ENCODE measurements around the gene TANK. TPM values are rescaled to one million over a fixed set of nuclear protein-coding genes. Genes with fewer than 3 reads are reported as not detected.

Gene TANK
- total and polyA plus RNA-seq, 4 donors = 17.2 to 62.1 (median 42.3) TPM

DNA sequence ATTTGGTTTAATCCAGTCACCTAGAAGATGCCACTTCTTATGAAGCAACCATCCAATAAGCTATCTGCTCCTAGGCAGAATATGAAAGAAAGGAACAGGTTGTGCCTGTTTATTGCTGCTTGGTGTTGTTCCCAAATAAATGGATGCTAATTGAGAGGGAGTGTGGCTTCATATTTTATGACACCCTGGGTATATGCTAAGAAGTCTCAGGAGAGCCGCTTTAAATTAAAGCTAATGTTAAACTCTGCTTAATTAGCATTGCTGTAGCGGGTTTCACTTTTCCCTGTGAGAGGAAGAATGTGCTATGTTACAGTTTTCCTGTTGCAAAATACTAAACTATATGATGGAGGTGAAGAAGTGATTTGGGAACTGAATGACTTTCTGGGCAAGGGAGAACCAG lies 48.7 kb upstream of the TANK start:
- H3K9ac ChIP-seq (ENCODE audit: low read depth in 1 of 2, low read length in 2 of 2) = no peak overlapping the region
- TF ChIP-seq EGR1 (IDR thresholded peaks at IDR 0.05; ENCODE audit: low read depth in 2 of 2) (no peak), RAD21 (IDR thresholded peaks at IDR 0.05) (no peak), HNF4A (conservative IDR thresholded peaks at IDR 0.05) (no peak), FOXA2 (IDR thresholded peaks at IDR 0.05) (no peak), RXRA (IDR thresholded peaks at IDR 0.05) (no peak), JUND (IDR thresholded peaks at IDR 0.05) (no peak), NR2F2 (IDR thresholded peaks at IDR 0.05) (no peak)
- TF ChIP-seq, protein P1, sequence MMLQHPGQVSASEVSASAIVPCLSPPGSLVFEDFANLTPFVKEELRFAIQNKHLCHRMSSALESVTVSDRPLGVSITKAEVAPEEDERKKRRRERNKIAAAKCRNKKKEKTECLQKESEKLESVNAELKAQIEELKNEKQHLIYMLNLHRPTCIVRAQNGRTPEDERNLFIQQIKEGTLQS (IDR thresholded peaks at IDR 0.05) = no peak
- TF ChIP-seq, protein P2, sequence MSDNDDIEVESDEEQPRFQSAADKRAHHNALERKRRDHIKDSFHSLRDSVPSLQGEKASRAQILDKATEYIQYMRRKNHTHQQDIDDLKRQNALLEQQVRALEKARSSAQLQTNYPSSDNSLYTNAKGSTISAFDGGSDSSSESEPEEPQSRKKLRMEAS (IDR thresholded peaks at IDR 0.05) = no peak
- TF ChIP-seq, protein P3, sequence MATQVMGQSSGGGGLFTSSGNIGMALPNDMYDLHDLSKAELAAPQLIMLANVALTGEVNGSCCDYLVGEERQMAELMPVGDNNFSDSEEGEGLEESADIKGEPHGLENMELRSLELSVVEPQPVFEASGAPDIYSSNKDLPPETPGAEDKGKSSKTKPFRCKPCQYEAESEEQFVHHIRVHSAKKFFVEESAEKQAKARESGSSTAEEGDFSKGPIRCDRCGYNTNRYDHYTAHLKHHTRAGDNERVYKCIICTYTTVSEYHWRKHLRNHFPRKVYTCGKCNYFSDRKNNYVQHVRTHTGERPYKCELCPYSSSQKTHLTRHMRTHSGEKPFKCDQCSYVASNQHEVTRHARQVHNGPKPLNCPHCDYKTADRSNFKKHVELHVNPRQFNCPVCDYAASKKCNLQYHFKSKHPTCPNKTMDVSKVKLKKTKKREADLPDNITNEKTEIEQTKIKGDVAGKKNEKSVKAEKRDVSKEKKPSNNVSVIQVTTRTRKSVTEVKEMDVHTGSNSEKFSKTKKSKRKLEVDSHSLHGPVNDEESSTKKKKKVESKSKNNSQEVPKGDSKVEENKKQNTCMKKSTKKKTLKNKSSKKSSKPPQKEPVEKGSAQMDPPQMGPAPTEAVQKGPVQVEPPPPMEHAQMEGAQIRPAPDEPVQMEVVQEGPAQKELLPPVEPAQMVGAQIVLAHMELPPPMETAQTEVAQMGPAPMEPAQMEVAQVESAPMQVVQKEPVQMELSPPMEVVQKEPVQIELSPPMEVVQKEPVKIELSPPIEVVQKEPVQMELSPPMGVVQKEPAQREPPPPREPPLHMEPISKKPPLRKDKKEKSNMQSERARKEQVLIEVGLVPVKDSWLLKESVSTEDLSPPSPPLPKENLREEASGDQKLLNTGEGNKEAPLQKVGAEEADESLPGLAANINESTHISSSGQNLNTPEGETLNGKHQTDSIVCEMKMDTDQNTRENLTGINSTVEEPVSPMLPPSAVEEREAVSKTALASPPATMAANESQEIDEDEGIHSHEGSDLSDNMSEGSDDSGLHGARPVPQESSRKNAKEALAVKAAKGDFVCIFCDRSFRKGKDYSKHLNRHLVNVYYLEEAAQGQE (IDR thresholded peaks at IDR 0.05) = no peak
- TF ChIP-seq, protein P4, sequence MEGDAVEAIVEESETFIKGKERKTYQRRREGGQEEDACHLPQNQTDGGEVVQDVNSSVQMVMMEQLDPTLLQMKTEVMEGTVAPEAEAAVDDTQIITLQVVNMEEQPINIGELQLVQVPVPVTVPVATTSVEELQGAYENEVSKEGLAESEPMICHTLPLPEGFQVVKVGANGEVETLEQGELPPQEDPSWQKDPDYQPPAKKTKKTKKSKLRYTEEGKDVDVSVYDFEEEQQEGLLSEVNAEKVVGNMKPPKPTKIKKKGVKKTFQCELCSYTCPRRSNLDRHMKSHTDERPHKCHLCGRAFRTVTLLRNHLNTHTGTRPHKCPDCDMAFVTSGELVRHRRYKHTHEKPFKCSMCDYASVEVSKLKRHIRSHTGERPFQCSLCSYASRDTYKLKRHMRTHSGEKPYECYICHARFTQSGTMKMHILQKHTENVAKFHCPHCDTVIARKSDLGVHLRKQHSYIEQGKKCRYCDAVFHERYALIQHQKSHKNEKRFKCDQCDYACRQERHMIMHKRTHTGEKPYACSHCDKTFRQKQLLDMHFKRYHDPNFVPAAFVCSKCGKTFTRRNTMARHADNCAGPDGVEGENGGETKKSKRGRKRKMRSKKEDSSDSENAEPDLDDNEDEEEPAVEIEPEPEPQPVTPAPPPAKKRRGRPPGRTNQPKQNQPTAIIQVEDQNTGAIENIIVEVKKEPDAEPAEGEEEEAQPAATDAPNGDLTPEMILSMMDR (IDR thresholded peaks at IDR 0.05; ENCODE audit: low read depth, low read length, missing input control) = no peak
- no peak overlapping the region for H3K27ac ChIP-seq (ENCODE audit: low read depth in 1 of 2, low read length in 2 of 2)
- 83% methylated on average over 2 of the region's 2 CpGs for whole genome bisulfite sequencing
- H3K27me3 ChIP-seq (ENCODE audit: control insufficient read depth in 4 of 4, insufficient read depth in 4 of 4, low read length in 3 of 4) = no peaks in the 10 kb centered on the region
- DNase-seq (ENCODE audit: low spot score) = no peak
- H3K4me1 ChIP-seq (ENCODE audit: control insufficient read depth in 4 of 4, insufficient read depth in 4 of 4, low read length in 3 of 4) = no peaks in the 10 kb centered on the region
- no peak overlapping the region for H3K4me3 ChIP-seq (ENCODE audit: low read depth in 1 of 3, low read length in 3 of 3)
- no peaks in the 10 kb centered on the region for H3K9me3 ChIP-seq (ENCODE audit: control insufficient read depth in 4 of 4, low read length in 3 of 4)
- no peaks in the 10 kb centered on the region for H3K36me3 ChIP-seq (ENCODE audit: control insufficient read depth in 4 of 4, insufficient read depth in 3 of 4, low read depth in 1 of 4, low read length in 3 of 4)

DNA sequence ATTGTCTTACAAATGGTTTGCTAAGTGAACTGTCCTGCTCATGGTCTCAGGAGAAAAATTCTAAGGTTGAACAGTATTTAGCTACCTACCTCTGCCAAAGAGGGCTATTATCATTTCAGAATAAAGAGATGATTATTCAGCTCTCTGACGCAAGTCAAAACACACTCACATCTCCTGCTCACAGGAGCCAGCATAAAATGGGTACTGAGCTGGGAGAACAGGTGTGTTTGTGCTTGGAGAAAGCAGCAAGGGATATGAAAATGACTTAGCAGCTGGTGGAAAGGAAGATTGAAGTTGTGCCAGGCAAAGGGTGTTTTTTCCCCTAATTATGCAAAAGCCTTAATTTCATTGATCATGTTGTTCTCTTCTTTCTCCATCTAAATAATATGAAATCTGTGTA lies 47.3 kb upstream of the TANK start:
- Histone ChIP-seq H3K4me1 (ENCODE audit: control insufficient read depth in 4 of 4, insufficient read depth in 4 of 4, low read length in 3 of 4) (no peaks in the 10 kb centered on the region), H3K36me3 (ENCODE audit: control insufficient read depth in 4 of 4, insufficient read depth in 3 of 4, low read depth in 1 of 4, low read length in 3 of 4) (no peaks in the 10 kb centered on the region), H3K27me3 (ENCODE audit: control insufficient read depth in 4 of 4, insufficient read depth in 4 of 4, low read length in 3 of 4) (no peaks in the 10 kb centered on the region), H3K9ac (ENCODE audit: low read depth in 1 of 2, low read length in 2 of 2) (no peak overlapping the region), H3K27ac (ENCODE audit: low read depth in 1 of 2, low read length in 2 of 2) (no peak overlapping the region), H3K4me3 (ENCODE audit: low read depth in 1 of 3, low read length in 3 of 3) (no peak overlapping the region), H3K9me3 (ENCODE audit: control insufficient read depth in 4 of 4, low read length in 3 of 4) (no peaks in the 10 kb centered on the region)
- no peak for DNase-seq (ENCODE audit: low spot score)
- TF ChIP-seq TAF1 (conservative IDR thresholded peaks at IDR 0.05) = no peak
- TF ChIP-seq, protein P4 (IDR thresholded peaks at IDR 0.05; ENCODE audit: low read depth, low read length, missing input control) = no peak
- TF ChIP-seq, protein P1 (IDR thresholded peaks at IDR 0.05) = no peak
- TF ChIP-seq, protein P3 (IDR thresholded peaks at IDR 0.05) = no peak
- no peak for TF ChIP-seq HNF4G (IDR thresholded peaks at IDR 0.05)
- no peak for TF ChIP-seq JUND (IDR thresholded peaks at IDR 0.05)
- TF ChIP-seq RXRA (IDR thresholded peaks at IDR 0.05) = no peak
- TF ChIP-seq SP1 (IDR thresholded peaks at IDR 0.05) = no peak
- no peak for TF ChIP-seq FOXA1 (IDR thresholded peaks at IDR 0.05)
- no peak for TF ChIP-seq RAD21 (IDR thresholded peaks at IDR 0.05)
- TF ChIP-seq FOXA2 (IDR thresholded peaks at IDR 0.05) = no peak
- TF ChIP-seq, protein P2 (IDR thresholded peaks at IDR 0.05) = no peak
- no peak for TF ChIP-seq YY1 (IDR thresholded peaks at IDR 0.05)
- TF ChIP-seq EGR1 (IDR thresholded peaks at IDR 0.05; ENCODE audit: low read depth in 2 of 2) = no peak
- TF ChIP-seq NR2F2 (IDR thresholded peaks at IDR 0.05) = no peak
- WGBS = 95% methylated on average over 1 of the region's 1 CpG
